Activated naive CD8-positive, alpha-beta T cell treated with anti-CD3 and anti-CD28 coated beads, Interleukin-2, amount 10 ng/mL, durations not matched to agents 7 days and 5 days (primary cell): ENCODE measurements around the gene ADRB2. TPM values are rescaled to one million over a fixed set of nuclear protein-coding genes. Genes with fewer than 3 reads are reported as not detected.

Experiments
- ATAC-seq: fragments of 150-1000 bp; cut with Tn5 transposase; one replicate; pipeline ENCODE4 v1.10.0; 2021; ENCODE audit warnings: low read depth, moderate library complexity
- POLR2A ChIA-PET: fragments of 350-600 bp; sonication (Branson Sonifier 250); formaldehyde crosslinking; loops from one replicate; lab custom pipeline; 2021; ENCODE audit warnings: antibody characterized with exemption; lab: Charles Lee
- DNase-seq: peaks from one replicate; pipeline ENCODE4 v3.0.0; 2021
- H3K27ac Mint-ChIP-seq: one replicate; pipeline ENCODE4 v1.8.0; 2022; ENCODE audit warnings: mild to moderate bottlenecking, mixed read lengths
- H3K27me3 Mint-ChIP-seq: one replicate; pipeline ENCODE4 v1.8.0; 2022; ENCODE audit warnings: mild to moderate bottlenecking, moderate library complexity, mixed read lengths
- H3K36me3 Mint-ChIP-seq: one replicate; pipeline ENCODE4 v1.8.0; 2021; ENCODE audit warnings: mild to moderate bottlenecking, mixed read lengths
- H3K4me1 Mint-ChIP-seq: one replicate; pipeline ENCODE4 v1.8.0; 2021; ENCODE audit warnings: mixed read lengths
- H3K4me3 Mint-ChIP-seq: one replicate; pipeline ENCODE4 v1.8.0; 2022; ENCODE audit warnings: mild to moderate bottlenecking, moderate library complexity, mixed read lengths
- H3K9me3 Mint-ChIP-seq: one replicate; pipeline ENCODE4 v1.8.0; 2021; ENCODE audit warnings: mixed read lengths
- total RNA-seq, 2 experiments: library from RNA; stranded (reverse); gene quantifications; one replicate each; pipeline ENCODE4 v1.2.3, GENCODE V29; 2021

Gene ADRB2
- total RNA-seq, 2 experiments from 2014 or later = 5.3 to 6.3 TPM

DNA sequence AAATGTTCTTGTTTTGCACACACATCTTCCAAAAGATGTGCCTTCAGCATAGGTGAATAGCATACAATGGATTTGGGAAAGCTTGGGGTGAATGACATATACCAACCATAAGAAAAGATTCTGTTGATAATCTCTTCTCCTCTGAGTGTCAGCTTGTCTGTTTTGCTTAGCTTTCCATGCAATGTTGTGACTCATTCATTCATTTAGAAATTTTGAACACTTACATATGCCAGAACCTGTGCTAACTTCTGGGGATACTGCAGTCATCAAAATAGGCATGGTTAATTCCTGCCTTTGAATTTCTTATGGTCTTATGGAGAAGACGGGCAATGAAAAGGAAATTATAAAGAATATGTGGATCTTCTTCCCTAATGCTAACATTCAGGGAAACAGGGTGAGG, 14.1 kb downstream of the ADRB2 start:
- H3K4me1 Mint-ChIP-seq = peaks cover 10% of the 10 kb centered on the region
- no peak overlapping the region for H3K4me3 Mint-ChIP-seq
- peaks cover 33% of the 10 kb centered on the region for H3K27me3 Mint-ChIP-seq
- POLR2A ChIA-PET = no interaction called here
- ATAC-seq (no peak), DNase-seq (no peak)
- H3K9me3 Mint-ChIP-seq = no peaks in the 10 kb centered on the region
- H3K27ac Mint-ChIP-seq = no peak overlapping the region
- H3K36me3 Mint-ChIP-seq = peaks cover 2% of the 10 kb centered on the region

DNA sequence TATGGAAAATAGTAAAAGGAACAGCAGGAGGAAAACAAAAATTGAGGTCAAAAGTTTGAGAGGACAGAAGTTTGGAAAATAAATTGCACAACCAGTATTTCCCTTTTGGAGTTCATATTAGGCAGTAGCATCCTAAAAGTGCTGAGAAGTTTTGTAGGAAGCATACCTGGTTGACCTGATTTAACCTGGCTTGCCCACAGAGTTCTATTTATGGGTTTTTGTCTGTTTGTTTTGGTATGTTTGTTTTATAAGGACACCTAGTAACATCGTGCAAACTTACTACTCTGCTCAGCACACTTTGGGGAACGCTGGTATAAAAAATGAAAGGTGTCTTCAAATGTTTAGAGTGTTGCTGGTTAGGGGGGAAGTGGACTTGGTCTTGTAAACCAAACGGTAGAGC, 15.1 kb downstream of the ADRB2 start:
- H3K36me3 Mint-ChIP-seq = peaks cover 2% of the 10 kb centered on the region
- H3K27ac Mint-ChIP-seq = no peak overlapping the region
- no peaks in the 10 kb centered on the region for H3K9me3 Mint-ChIP-seq
- H3K4me3 Mint-ChIP-seq = no peak overlapping the region
- H3K4me1 Mint-ChIP-seq = peaks cover 13% of the 10 kb centered on the region
- ATAC-seq (no peak), DNase-seq (no peak)
- H3K27me3 Mint-ChIP-seq = peaks cover 25% of the 10 kb centered on the region
- POLR2A ChIA-PET = no interaction called here

DNA sequence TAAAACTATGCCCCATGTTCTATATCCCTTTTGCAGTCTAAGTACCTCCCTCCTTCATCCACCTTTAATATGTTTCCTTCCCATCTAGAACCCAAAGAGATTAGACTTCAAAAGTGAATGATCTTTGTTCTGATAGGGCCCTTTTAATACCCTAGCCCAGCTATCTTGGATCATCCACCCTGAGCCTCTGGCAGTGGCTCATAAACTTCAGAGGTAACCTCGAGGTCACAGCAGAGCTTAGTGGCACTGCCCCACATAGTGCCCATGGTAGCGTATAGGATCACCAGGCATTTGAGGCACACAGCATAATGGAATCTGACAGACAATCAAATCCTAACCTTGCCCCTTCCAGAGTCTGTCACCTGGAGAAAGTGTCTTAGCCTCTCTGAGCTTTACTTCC, 15.8 kb downstream of the ADRB2 start:
- peaks cover 13% of the 10 kb centered on the region for H3K4me1 Mint-ChIP-seq
- ATAC-seq = no peak
- POLR2A ChIA-PET = no interaction called here

DNA sequence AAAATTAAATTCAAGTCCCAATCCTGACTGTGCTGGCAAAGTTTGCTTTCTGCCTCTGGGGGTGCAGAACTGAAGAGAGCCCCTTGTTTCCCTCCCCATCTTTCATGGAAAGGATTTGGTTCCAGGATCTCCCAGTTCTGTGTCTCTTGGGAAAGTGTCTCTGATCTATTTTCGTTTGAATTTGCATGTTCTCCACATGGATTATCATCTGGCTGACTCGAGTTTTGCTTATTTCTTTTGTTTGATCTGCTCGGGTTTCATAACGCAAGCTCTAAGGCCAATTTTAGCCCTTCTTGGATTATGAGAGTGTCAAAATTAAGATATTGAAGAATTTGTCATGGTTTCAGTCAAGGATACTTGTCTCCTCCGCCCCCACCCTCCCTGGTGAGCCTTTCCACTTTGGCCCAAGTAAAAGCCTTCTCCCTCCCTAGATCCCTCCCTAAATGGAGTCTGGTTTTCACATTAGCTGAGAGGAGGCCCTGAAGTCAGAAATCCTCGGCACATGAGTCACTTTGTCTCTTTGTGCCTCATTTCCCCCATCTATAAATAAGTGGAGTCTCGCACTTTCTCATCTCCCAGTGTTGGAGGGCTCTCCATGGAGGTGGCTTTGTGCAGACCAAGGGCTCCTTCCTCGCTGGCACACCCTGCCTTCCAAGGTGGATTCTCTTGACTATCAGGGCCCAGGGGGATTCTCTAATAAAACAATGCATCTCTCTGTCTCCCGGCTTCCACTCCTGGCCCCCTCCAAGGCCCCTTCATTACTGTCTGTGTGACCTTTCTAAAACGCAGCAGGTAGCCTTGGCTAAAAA, 17.3 kb downstream of the ADRB2 start:
- peaks cover 20% of the 10 kb centered on the region for H3K27me3 Mint-ChIP-seq
- H3K36me3 Mint-ChIP-seq = peaks cover 3% of the 10 kb centered on the region
- no peak overlapping the region for H3K4me3 Mint-ChIP-seq
- H3K4me1 Mint-ChIP-seq = peaks cover 21% of the 10 kb centered on the region
- DNase-seq (no peak), ATAC-seq (no peak)
- POLR2A ChIA-PET = no interaction called here
- H3K9me3 Mint-ChIP-seq = peaks cover 2% of the 10 kb centered on the region
- no peak overlapping the region for H3K27ac Mint-ChIP-seq

More for the DNA sequence above, 15.8 kb downstream of the ADRB2 start:
- Mint-ChIP-seq H3K36me3 (peaks cover 2% of the 10 kb centered on the region), H3K27ac (no peak overlapping the region), H3K27me3 (peaks cover 25% of the 10 kb centered on the region), H3K4me3 (no peak overlapping the region), H3K9me3 (no peaks in the 10 kb centered on the region)
- DNase-seq = no peak

DNA sequence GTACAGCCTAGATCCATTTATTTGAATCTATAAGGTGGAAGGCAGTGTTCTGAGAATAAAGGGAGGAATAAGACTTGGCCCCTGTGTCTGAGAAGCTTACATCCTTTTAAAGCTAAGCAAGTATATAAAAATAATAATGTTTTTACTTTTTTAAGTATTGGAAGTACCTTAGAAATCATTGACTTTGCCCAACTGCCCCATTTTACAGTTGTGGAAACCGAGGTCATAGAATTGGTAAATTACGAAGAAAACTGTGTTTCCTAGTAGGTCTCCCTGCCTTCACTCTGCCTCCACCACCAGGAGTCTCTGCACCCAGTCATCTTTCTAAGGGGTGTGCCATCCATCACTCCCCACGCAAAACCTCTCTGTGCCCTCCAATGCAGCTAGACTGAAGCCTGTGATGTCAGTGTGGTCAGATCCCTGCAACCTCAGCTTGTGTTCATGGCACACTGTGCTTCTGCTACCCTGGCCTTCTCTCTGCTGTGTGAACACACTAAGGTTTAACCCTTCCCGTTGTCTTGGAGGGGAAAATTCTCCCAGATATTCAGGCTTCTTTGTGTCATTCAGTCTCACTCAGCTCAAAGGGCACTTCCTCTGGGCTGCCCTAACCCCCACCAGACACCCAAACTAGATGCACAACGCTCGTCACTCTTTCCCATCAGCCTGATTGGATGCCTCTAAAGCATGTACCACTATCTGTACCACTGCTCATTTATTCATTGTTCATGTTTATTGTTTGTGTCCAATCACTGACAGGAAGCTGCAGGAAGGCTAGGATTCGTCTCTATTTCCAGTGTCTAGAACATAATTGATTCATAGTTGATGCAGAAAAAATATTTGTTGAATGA, 18.2 kb downstream of the ADRB2 start:
- DNase-seq (no peak), ATAC-seq (no peak)
- H3K27me3 Mint-ChIP-seq = peaks cover 17% of the 10 kb centered on the region
- peaks cover 29% of the 10 kb centered on the region for H3K4me1 Mint-ChIP-seq
- POLR2A ChIA-PET = interaction anchor here (1.0 to 2.2 kb wide), 2 partner anchors 13 to 19 kb away, joined by 4 to 5 read pairs; partner anchors contain the start of gene ADRB2
- H3K27ac Mint-ChIP-seq = no peak overlapping the region
- H3K36me3 Mint-ChIP-seq = peaks cover 3% of the 10 kb centered on the region
- H3K9me3 Mint-ChIP-seq = peaks cover 2% of the 10 kb centered on the region
- no peak overlapping the region for H3K4me3 Mint-ChIP-seq

DNA sequence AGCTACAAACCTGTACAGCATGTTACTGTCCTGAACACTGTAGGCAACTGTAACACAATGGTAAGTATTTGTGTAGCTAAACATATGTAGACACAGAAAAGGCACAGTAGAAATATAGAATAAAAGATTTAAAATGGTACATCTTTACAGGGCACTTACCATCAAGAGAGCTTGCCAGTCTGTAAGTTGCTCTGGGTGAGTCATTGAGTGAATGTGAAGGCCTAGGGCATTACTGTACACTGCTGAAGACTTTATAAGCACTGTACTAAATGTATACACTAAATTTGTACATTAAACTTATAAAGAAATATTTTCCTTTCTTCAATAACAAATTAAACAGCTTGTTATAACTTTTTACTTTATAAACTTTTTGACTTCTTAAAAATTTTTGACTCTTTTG, 20.5 kb downstream of the ADRB2 start:
- POLR2A ChIA-PET = interaction anchor here (2.2 kb wide), 1 partner anchor 21 kb away, joined by 5 read pairs; the partner anchor contains the start of gene ADRB2
- DNase-seq = no peak
- no peak for ATAC-seq
- Mint-ChIP-seq H3K36me3 (peaks cover 3% of the 10 kb centered on the region), H3K4me3 (no peak overlapping the region), H3K9me3 (peaks cover 2% of the 10 kb centered on the region), H3K27ac (no peak overlapping the region), H3K4me1 (peaks cover 37% of the 10 kb centered on the region), H3K27me3 (peaks cover 8% of the 10 kb centered on the region)

DNA sequence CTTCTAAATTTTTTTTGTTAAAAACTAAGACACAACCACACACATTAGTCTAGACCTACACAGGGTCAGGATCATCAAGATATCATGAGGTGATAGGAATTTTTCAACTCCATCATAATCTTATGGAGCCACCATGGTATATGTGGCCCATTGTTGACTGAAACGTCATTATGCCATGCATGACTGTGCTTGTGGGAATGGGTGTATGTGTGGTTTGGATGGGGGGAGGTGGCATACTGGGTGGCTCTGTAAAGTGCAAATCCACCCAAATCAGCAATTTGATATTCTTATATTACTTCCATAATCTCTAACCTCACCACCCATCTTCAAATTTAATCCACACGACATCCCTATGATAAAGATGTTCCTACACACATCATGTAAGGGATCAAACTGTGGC, 21.0 kb downstream of the ADRB2 start:
- peaks cover 4% of the 10 kb centered on the region for H3K27me3 Mint-ChIP-seq
- POLR2A ChIA-PET = interaction anchor here (0.7 kb wide), 1 partner anchor 447 kb away, joined by 4 read pairs; no protein-coding TSS in a partner anchor
- ATAC-seq (no peak), DNase-seq (no peak)
- peaks cover 3% of the 10 kb centered on the region for H3K36me3 Mint-ChIP-seq
- H3K9me3 Mint-ChIP-seq = peaks cover 2% of the 10 kb centered on the region
- no peak overlapping the region for H3K4me3 Mint-ChIP-seq
- H3K27ac Mint-ChIP-seq = peak overlapping the region; percentile 95
- H3K4me1 Mint-ChIP-seq = peaks cover 37% of the 10 kb centered on the region

DNA sequence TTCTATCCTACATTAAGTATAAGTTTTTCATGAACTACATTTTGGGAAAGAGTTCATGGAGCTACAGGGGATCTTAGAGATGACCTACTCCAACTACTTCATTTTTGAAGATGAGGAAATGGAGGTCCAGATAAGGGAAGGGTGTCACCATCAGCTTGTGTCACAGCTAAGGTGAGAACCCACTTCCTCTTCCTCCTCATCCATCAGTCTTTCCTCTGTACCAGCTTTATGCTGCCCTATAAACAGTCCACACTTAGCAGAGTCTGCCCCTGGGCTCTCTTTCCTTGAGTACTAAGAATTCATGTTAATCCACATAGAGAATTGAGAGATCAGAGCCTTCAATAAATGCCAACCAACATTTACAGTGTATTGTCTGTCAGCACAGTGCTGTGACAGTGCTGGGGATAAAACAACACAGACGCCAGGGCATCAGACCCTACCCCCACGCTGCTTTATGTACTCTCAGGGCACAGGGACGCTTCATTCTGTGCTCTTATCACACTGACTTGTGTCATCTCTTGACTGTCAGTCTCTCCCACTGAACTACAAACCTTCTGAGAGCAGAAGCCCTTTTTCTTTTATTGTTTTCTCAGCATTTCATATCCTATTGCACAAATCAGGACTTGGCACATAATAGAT, 22.1 kb downstream of the ADRB2 start:
- Mint-ChIP-seq H3K4me1 (peaks cover 37% of the 10 kb centered on the region), H3K9me3 (peaks cover 2% of the 10 kb centered on the region), H3K27ac (peak overlapping the region; percentile 95), H3K36me3 (peaks cover 3% of the 10 kb centered on the region), H3K27me3 (peaks cover 3% of the 10 kb centered on the region), H3K4me3 (peak overlapping the region; percentile 69)
- no peak for DNase-seq
- peak; percentile 62 for ATAC-seq
- POLR2A ChIA-PET = interaction anchor here (0.7 to 1.0 kb wide), 2 partner anchors 20 to 22 kb away, joined by 3 to 4 read pairs; partner anchors contain the start of gene ADRB2

DNA sequence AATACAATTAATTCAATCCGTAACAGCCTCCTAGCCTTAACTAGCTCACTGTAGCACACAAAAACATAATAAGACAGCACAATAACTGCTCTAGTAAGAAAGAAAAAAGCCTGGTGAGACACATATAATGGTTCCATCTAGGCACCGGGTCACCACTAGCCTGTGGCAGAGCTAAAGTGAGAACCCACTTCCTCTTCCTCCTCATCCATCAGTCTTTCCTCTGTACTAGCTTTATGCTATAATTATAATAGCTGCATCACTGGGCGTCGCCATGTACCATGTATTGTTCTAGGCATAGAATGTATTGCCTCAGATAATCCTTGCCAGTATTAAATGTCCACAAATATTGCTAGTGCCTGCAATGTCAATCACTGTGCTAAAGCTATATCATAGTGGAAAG, 23.1 kb downstream of the ADRB2 start:
- ATAC-seq (peak; percentile 95), DNase-seq (no peak)
- Mint-ChIP-seq H3K27me3 (peaks cover 3% of the 10 kb centered on the region), H3K4me3 (peak overlapping the region; percentile 48), H3K4me1 (peaks cover 42% of the 10 kb centered on the region), H3K36me3 (peaks cover 3% of the 10 kb centered on the region), H3K27ac (peak overlapping the region; percentile 95), H3K9me3 (peaks cover 2% of the 10 kb centered on the region)
- POLR2A ChIA-PET = interaction anchor here (0.6 to 1.2 kb wide), 4 partner anchors 21 to 701 kb away, joined by 3 to 10 read pairs (median 3); partner anchors contain the start of gene ADRB2

DNA sequence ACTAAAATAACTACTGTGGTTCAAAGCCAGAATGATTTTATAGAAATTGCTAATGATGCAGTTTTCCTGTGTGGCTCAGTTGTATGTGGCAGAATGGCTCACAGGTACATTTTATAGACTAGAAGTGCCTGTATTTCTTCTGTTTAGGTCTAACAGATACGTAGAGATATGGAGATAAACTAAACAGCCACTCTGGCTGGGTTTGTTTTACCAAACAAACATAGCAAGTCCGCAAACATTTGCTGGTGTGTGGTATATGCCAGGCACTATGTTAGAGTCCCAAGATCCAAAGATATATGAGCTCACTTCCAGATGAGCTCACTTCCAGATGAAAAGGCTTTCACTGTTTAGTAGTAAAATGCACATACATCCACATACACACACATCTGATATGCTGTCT, 24.4 kb downstream of the ADRB2 start:
- Mint-ChIP-seq H3K27ac (no peak overlapping the region), H3K36me3 (peaks cover 3% of the 10 kb centered on the region), H3K4me1 (peaks cover 41% of the 10 kb centered on the region), H3K9me3 (peaks cover 2% of the 10 kb centered on the region), H3K4me3 (no peak overlapping the region), H3K27me3 (no peaks in the 10 kb centered on the region)
- POLR2A ChIA-PET = no interaction called here
- DNase-seq (no peak), ATAC-seq (no peak)

DNA sequence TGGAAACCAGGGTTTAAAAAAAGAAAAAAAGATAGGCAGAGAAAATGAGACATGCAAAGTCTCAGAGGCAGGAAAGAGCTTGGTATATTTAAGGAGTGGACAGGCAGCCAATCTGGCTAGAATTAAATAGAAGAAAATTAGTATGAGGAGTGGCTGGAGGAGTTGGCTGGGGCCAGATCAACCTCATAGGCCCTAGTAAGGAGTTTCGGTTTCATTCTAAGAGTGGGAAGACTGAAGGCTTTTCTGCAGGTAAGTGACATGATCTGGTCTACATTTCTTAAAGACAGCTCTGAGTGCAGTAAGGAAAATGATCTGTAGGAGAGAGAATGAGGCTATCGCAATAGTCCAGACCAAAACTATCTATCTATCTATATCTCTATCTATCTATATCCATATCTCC, 27.5 kb downstream of the ADRB2 start:
- POLR2A ChIA-PET = interaction anchor here (1.0 kb wide), 1 partner anchor 34 kb away, joined by 3 read pairs; no protein-coding TSS in a partner anchor
- DNase-seq (no peak), ATAC-seq (no peak)
- Mint-ChIP-seq H3K27ac (peak overlapping the region; percentile 0), H3K36me3 (no peaks in the 10 kb centered on the region), H3K4me3 (no peak overlapping the region), H3K27me3 (peaks cover 8% of the 10 kb centered on the region), H3K9me3 (no peaks in the 10 kb centered on the region), H3K4me1 (peaks cover 35% of the 10 kb centered on the region)

DNA sequence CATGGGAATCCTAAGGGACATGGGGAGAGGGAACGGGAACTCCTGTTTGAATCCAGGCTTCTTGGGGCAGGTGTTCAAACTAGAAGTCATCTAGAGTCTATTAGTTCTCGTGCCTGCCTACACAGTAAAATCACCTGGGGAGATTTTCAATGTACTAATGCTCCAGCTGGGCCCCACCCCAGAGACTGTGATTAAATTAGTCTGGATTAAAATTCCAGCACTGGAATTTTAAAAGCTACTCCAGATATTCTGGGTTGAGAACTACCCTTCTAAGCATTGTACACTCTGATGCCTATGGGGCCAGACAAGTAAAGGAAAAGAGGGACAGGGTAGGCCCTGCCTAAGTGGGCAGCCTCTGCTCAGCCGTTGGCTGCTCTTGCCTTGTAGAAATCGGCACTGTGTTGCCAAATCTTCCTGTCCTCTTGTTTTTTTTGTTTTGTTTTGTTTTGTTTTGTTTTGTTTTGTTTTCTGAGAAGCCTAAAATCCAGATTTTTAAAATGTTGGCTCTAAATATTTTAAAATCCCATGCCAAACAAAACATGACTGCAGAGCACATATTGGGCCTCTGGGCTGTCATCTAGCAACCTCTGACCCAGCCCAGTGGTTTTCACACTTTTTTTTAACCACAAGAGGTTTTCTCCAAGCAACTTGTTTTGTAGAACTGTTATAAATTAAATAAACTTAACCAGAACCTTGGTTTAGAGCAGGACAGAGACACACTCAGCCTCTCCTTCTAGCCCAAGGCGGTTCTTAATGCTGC, 29.0 kb downstream of the ADRB2 start:
- Mint-ChIP-seq H3K36me3 (no peaks in the 10 kb centered on the region), H3K27ac (peak overlapping the region; percentile 71), H3K27me3 (peaks cover 23% of the 10 kb centered on the region), H3K9me3 (no peaks in the 10 kb centered on the region), H3K4me1 (peaks cover 23% of the 10 kb centered on the region), H3K4me3 (peak overlapping the region; percentile 51)
- DNase-seq (no peak), ATAC-seq (peak; percentile 72)
- POLR2A ChIA-PET = interaction anchor here (1.3 kb wide), 1 partner anchor 29 kb away, joined by 4 read pairs; the partner anchor contains the start of gene ADRB2
